Upper lobe of right lung (tissue), 1 donor: ENCODE data around the gene SVEP1. TPM values are rescaled to one million over a fixed set of nuclear protein-coding genes. Genes with fewer than 3 reads are reported as not detected.

Experiments
- ATAC-seq: fragments of 200-7000 bp; cut with Tn5 transposase; one replicate; pipeline ENCODE4 v1.9.1; 2020; ENCODE audit warnings: mild to moderate bottlenecking, moderate library complexity
- DNase-seq: peaks from one replicate; pipeline ENCODE4 v3.0.0-alpha.2; 2020
- H3K27ac ChIP-seq: fragments of 200-600 bp; one replicate; pipeline ENCODE4 v1.8.0; 2022
- H3K27me3 ChIP-seq: fragments of 200-600 bp; one replicate; pipeline ENCODE4 v1.8.0; 2022; ENCODE audit warnings: mild to moderate bottlenecking
- H3K36me3 ChIP-seq: fragments of 200-600 bp; one replicate; pipeline ENCODE4 v1.8.0; 2022
- H3K4me1 ChIP-seq: fragments of 200-600 bp; one replicate; pipeline ENCODE4 v1.8.0; 2022
- H3K4me3 ChIP-seq: fragments of 200-600 bp; one replicate; pipeline ENCODE4 v1.8.0; 2022; ENCODE audit warnings: mild to moderate bottlenecking
- H3K9me3 ChIP-seq: fragments of 200-600 bp; one replicate; pipeline ENCODE4 v1.8.0; 2022
- intact Hi-C: fragments of 100-400 bp; cut with DNase I; formaldehyde crosslinking; loops from one replicate; pipeline ENCODE4 v1.11.0; 2022
- total RNA-seq: library from RNA; stranded (reverse); fragmentation: NEBNext Ultra II Directional; extraction: Animal tissue kit (Norgen Biotek cat#: 25700); gene quantifications from one replicate; pipeline ENCODE4 v1.2.1, GENCODE V29; 2021
- TF ChIP-seq, protein P1 (sequence below): fragments of 200-600 bp; IDR thresholded peaks from one replicate; pipeline ENCODE4 v1.8.0; 2022; ENCODE audit warnings: antibody characterized with exemption
- donor health status: DM: no; HTN: yes; CAD: no; lungs with severe emphysema.

Gene SVEP1
- total RNA-seq, 1 donor from 2014 or later = 88.1 TPM

DNA sequence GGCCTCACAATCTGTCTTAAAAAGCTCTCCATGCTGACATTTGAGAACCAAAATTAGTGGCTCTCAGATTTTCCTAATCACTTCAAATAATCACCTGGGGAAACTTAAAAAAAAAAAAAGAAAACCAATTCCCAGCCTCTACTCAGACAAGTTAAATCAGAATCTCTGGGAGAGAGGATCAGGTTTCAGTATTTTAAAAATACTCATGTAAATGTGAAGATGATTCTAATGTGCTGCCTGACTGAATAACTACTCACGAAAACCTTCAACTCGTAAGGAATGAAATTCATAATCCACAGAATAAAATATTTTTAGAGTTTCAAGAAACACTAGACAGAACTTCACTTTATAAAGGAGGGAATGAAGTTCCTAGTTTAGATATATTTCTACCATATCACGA lies 114.4 kb downstream of the SVEP1 start:
- Histone ChIP-seq H3K36me3 (no peaks in the 10 kb centered on the region), H3K9me3 (no peaks in the 10 kb centered on the region), H3K4me3 (no peak overlapping the region), H3K27me3 (no peaks in the 10 kb centered on the region), H3K27ac (no peak overlapping the region), H3K4me1 (no peaks in the 10 kb centered on the region)
- intact Hi-C loops = no loop called here
- ATAC-seq = no peak
- TF ChIP-seq, protein P1, sequence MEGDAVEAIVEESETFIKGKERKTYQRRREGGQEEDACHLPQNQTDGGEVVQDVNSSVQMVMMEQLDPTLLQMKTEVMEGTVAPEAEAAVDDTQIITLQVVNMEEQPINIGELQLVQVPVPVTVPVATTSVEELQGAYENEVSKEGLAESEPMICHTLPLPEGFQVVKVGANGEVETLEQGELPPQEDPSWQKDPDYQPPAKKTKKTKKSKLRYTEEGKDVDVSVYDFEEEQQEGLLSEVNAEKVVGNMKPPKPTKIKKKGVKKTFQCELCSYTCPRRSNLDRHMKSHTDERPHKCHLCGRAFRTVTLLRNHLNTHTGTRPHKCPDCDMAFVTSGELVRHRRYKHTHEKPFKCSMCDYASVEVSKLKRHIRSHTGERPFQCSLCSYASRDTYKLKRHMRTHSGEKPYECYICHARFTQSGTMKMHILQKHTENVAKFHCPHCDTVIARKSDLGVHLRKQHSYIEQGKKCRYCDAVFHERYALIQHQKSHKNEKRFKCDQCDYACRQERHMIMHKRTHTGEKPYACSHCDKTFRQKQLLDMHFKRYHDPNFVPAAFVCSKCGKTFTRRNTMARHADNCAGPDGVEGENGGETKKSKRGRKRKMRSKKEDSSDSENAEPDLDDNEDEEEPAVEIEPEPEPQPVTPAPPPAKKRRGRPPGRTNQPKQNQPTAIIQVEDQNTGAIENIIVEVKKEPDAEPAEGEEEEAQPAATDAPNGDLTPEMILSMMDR = no peak
- DNase-seq = no peak

DNA sequence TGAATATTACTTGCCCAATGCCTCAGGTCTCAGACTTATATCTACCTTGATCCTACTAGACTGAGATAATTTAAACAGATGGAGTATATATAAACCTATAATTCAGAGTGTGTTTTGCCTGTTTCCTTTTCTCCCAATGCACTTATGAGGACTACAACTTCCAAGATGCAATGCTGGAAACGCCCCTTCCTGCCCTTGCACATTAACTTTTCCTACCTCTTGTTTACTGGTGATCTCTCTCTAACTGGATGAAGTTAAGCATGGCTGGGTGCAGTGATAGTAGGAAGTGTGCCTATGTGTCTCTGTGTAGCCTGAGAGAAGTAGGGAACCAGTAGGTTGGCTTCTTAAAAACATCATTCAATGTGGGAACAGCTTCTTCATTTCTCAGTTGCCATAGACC lies 115.2 kb downstream of the SVEP1 start:
- no peaks in the 10 kb centered on the region for H3K27me3 ChIP-seq
- intact Hi-C loops = no loop called here
- H3K9me3 ChIP-seq = no peaks in the 10 kb centered on the region
- no peak for ATAC-seq
- H3K4me1 ChIP-seq = no peaks in the 10 kb centered on the region
- no peak for DNase-seq
- no peak overlapping the region for H3K27ac ChIP-seq
- H3K36me3 ChIP-seq = no peaks in the 10 kb centered on the region
- TF ChIP-seq, protein P1 = no peak
- no peak overlapping the region for H3K4me3 ChIP-seq

GRCh38 chr9:110463499-110463898 lies 116.0 kb downstream of the SVEP1 start:
- intact Hi-C loops = no loop called here
- Histone ChIP-seq H3K4me1 (no peaks in the 10 kb centered on the region), H3K9me3 (no peaks in the 10 kb centered on the region), H3K27ac (no peak overlapping the region), H3K4me3 (no peak overlapping the region), H3K36me3 (no peaks in the 10 kb centered on the region), H3K27me3 (no peaks in the 10 kb centered on the region)
- TF ChIP-seq, protein P1 = no peak
- ATAC-seq (no peak), DNase-seq (no peak)

- intact Hi-C loops = no loop called here
- H3K36me3 ChIP-seq = peaks cover 4% of the 10 kb centered on the region
Measured at GRCh38 chr9:110457245-110457644, 122.3 kb downstream of the SVEP1 start.

GRCh38 chr9:110456681-110457080 lies 122.9 kb downstream of the SVEP1 start:
- intact Hi-C loops = no loop called here
- no peaks in the 10 kb centered on the region for H3K9me3 ChIP-seq
- ATAC-seq = no peak
- H3K4me1 ChIP-seq = no peaks in the 10 kb centered on the region
- H3K27ac ChIP-seq = no peak overlapping the region
- H3K27me3 ChIP-seq = no peaks in the 10 kb centered on the region
- H3K4me3 ChIP-seq = no peak overlapping the region
- H3K36me3 ChIP-seq = peaks cover 4% of the 10 kb centered on the region
- DNase-seq = no peak
- TF ChIP-seq, protein P1 = no peak

More at GRCh38 chr9:110457245-110457644, 122.3 kb downstream of the SVEP1 start:
- no peak overlapping the region for H3K4me3 ChIP-seq
- H3K27me3 ChIP-seq = no peaks in the 10 kb centered on the region
- no peaks in the 10 kb centered on the region for H3K4me1 ChIP-seq
- DNase-seq (no peak), ATAC-seq (no peak)
- no peak overlapping the region for H3K27ac ChIP-seq
- TF ChIP-seq, protein P1 = no peak
- no peaks in the 10 kb centered on the region for H3K9me3 ChIP-seq

DNA sequence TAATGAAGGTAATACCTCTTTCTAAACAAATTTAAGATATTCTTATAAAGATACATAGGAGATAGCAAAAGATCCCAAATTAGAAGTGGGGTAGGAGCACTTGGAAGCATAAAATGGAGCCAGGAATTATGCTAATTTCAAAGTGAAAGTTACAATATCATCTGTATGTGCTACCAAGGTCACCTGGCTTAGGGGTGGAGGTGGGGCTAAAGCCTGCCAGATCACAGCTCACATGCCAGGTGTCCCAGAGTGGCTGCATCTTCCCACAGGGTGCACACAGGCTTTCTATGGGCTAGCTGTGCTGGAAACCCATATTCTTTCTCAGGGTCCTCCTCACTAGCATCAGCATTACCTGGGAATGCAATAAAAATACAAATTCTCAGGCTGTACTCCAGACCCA lies 123.7 kb downstream of the SVEP1 start:
- DNase-seq (no peak), ATAC-seq (no peak)
- no peaks in the 10 kb centered on the region for H3K9me3 ChIP-seq
- H3K27ac ChIP-seq = no peak overlapping the region
- no peaks in the 10 kb centered on the region for H3K27me3 ChIP-seq
- no peak overlapping the region for H3K4me3 ChIP-seq
- TF ChIP-seq, protein P1 = no peak
- H3K4me1 ChIP-seq = no peaks in the 10 kb centered on the region
- intact Hi-C loops = no loop called here
- H3K36me3 ChIP-seq = peaks cover 4% of the 10 kb centered on the region
